T-helper 17 cell (primary cell): ENCODE measurements around the gene BACE1-AS. TPM values are rescaled to one million over a fixed set of nuclear protein-coding genes. Genes with fewer than 3 reads are reported as not detected.

Source experiments
- total RNA-seq, 4 donors: library from RNA in 2 of 4; stranded (reverse) in 2 of 4; gene quantifications; one replicate each; pipeline ENCODE4 v1.2.3 and lab custom pipeline; 2022 to 2026

The BACE1-AS gene
- total RNA-seq, 2 donors from 2014 or later: 4.3 to 4.5 TPM

Other genes starting within 250 kb of the BACE1-AS start
- gene SIK3, start 192.9 kb upstream of the BACE1-AS start, total RNA-seq: 10 to 100 TPM; 82.7 to 87.5 TPM
- gene PAFAH1B2, start 147.1 kb upstream of the BACE1-AS start, total RNA-seq: 10 to 100 TPM; 31.1 to 43.4 TPM
- 100 to 1,000 TPM; 106 to 118 TPM for gene SIDT2, start 112.6 kb upstream of the BACE1-AS start, total RNA-seq
- gene TAGLN, start 92.0 kb upstream of the BACE1-AS start, total RNA-seq: 1 to 10 TPM; 8.7 to 9.6 TPM
- 100 to 1,000 TPM; 312 to 355 TPM for gene PCSK7, start 59.3 kb upstream of the BACE1-AS start, total RNA-seq
- gene RNF214, start 58.7 kb upstream of the BACE1-AS start, total RNA-seq: 10 to 100 TPM; 20.1 to 24.4 TPM
- 1 to 10 TPM; 2.0 to 3.5 TPM for gene BACE1, start 24.9 kb downstream of the BACE1-AS start, total RNA-seq
- 10 to 100 TPM; 46.7 to 52.6 TPM for gene CEP164, start 36.5 kb downstream of the BACE1-AS start, total RNA-seq